ENCODE measurements around the gene ACBD3.

ACBD3 gene

GRCh38 chr1:226120398-226120797 lies 66.1 kb downstream of the ACBD3 start:
- Histone ChIP-seq H3K4me3 (no peak overlapping the region), H3K27ac (no peak overlapping the region)

GRCh38 chr1:226119169-226119568 lies 67.4 kb downstream of the ACBD3 start:
- Histone ChIP-seq H3K4me3 (no peak overlapping the region), H3K27ac (no peak overlapping the region)

- no peak overlapping the region for H3K27ac ChIP-seq
- no peak overlapping the region for H3K4me3 ChIP-seq
These were observed 68.2 kb downstream of the ACBD3 start for GRCh38 chr1:226118357-226118756.

- H3K27ac ChIP-seq, result no peak overlapping the region
- no peak overlapping the region for H3K4me3 ChIP-seq
These were observed 69.2 kb downstream of the ACBD3 start for GRCh38 chr1:226117330-226117729.

- Histone ChIP-seq H3K27ac (peak overlapping the region in 1 of 21 experiments; percentile 57), H3K4me3 (no peak overlapping the region)
These were observed 69.9 kb downstream of the ACBD3 start for GRCh38 chr1:226116673-226117072.

- peak overlapping the region in 3 of 21 experiments; percentile 31 to 99 (median 98) for H3K27ac ChIP-seq
- H3K4me3 ChIP-seq, result no peak overlapping the region
These were observed 73.9 kb downstream of the ACBD3 start for GRCh38 chr1:226112626-226113025.

GRCh38 chr1:226111883-226112261 lies 74.7 kb downstream of the ACBD3 start:
- H3K27ac ChIP-seq, result peak overlapping the region in 10 of 21 experiments; percentile 10 to 99 (median 95)

GRCh38 chr1:226111098-226111882 lies 75.3 kb downstream of the ACBD3 start:
- Histone ChIP-seq H3K27ac (peak overlapping the region in 20 of 21 experiments; percentile 88 to 99 (median 96)), H3K4me3 (peak overlapping the region; percentile 53 to 71 (median 65))

More at GRCh38 chr1:226111883-226112261, 74.7 kb downstream of the ACBD3 start:
- no peak overlapping the region for H3K4me3 ChIP-seq

- Histone ChIP-seq H3K27ac (peak overlapping the region; percentile 88 to 99 (median 96)), H3K4me3 (peak overlapping the region; percentile 53 to 71 (median 65))
These were observed 76.1 kb downstream of the ACBD3 start for GRCh38 chr1:226110249-226111097.

- Histone ChIP-seq H3K4me3 (peak overlapping the region; percentile 53 to 71 (median 65)), H3K27ac (peak overlapping the region; percentile 88 to 99 (median 96))
These were observed 76.7 kb downstream of the ACBD3 start for GRCh38 chr1:226109829-226110248.

GRCh38 chr1:226108935-226109828 lies 77.4 kb downstream of the ACBD3 start:
- Histone ChIP-seq H3K27ac (peak overlapping the region; percentile 62 to 99 (median 95)), H3K4me3 (peak overlapping the region; percentile 53 to 71 (median 65))

GRCh38 chr1:226107471-226108460 lies 78.8 kb downstream of the ACBD3 start:
- no peak overlapping the region for H3K4me3 ChIP-seq
- peak overlapping the region in 18 of 21 experiments; percentile 13 to 98 (median 90) for H3K27ac ChIP-seq

- H3K27ac ChIP-seq, result no peak overlapping the region
- no peak overlapping the region for H3K4me3 ChIP-seq
These were observed 81.8 kb downstream of the ACBD3 start for GRCh38 chr1:226104671-226105121.

GRCh38 chr1:226100436-226101391 lies 85.8 kb downstream of the ACBD3 start:
- Histone ChIP-seq H3K4me3 (peak overlapping the region; percentile 12 to 48 (median 27)), H3K27ac (peak overlapping the region in 3 of 21 experiments; percentile 26 to 43 (median 34))

GRCh38 chr1:226098870-226099835 lies 87.4 kb downstream of the ACBD3 start:
- H3K27ac ChIP-seq, result peak overlapping the region in 2 of 21 experiments; percentile 13 to 55
- no peak overlapping the region for H3K4me3 ChIP-seq

Measured in skin epidermis (tissue), 12 donors.